NCI-H1092 (cell line): ENCODE data around the gene SGTB.

Experiments used
- DNase-seq: peaks from one replicate; lab custom pipeline; 2025; lab: John Stamatoyannopoulos, UW

SGTB gene

GRCh38 chr5:65721720-65722574, at the start of gene SGTB, which contains the start of gene NLN:
TSS of gene SGTB (minus strand) at chr5:65722109. CDS start at chr5:65720807, 1,302 bp downstream.
TSS of gene NLN (plus strand) at chr5:65722205. CDS start at chr5:65722374, 169 bp downstream.
- DNase-seq, result peak; percentile 48

- no peak for DNase-seq
These were observed 49.4 kb upstream of the SGTB start for GRCh38 chr5:65771266-65771665.

- peak; percentile 1 for DNase-seq
These were observed 47.6 kb upstream of the SGTB start for GRCh38 chr5:65769539-65769938.

- DNase-seq, result no peak
These were observed 46.9 kb upstream of the SGTB start for GRCh38 chr5:65768723-65769346.

GRCh38 chr5:65767565-65767964, 45.7 kb upstream of the SGTB start:
- DNase-seq, result no peak

- DNase-seq, result no peak
These were observed 44.9 kb upstream of the SGTB start for GRCh38 chr5:65766781-65767180.

- DNase-seq, result no peak
These were observed 44.3 kb upstream of the SGTB start for GRCh38 chr5:65766175-65766574.

GRCh38 chr5:65765582-65765981, 43.7 kb upstream of the SGTB start:
- no peak for DNase-seq

- no peak for DNase-seq
These were observed 40.3 kb upstream of the SGTB start for GRCh38 chr5:65762234-65762633.

GRCh38 chr5:65760504-65761275, 38.8 kb upstream of the SGTB start:
- peak; percentile 6 for DNase-seq

- DNase-seq, result no peak
These were observed 36.7 kb upstream of the SGTB start for GRCh38 chr5:65758546-65759144.

- DNase-seq, result no peak
These were observed 31.3 kb upstream of the SGTB start for GRCh38 chr5:65753189-65753588.

GRCh38 chr5:65750938-65751337, 29.0 kb upstream of the SGTB start:
- DNase-seq, result no peak

- no peak for DNase-seq
These were observed 28.0 kb upstream of the SGTB start for GRCh38 chr5:65749956-65750355.

GRCh38 chr5:65749221-65749844, 27.4 kb upstream of the SGTB start:
- no peak for DNase-seq

GRCh38 chr5:65742565-65743231, 20.8 kb upstream of the SGTB start:
- DNase-seq, result no peak

GRCh38 chr5:65739162-65739561, 17.3 kb upstream of the SGTB start:
- no peak for DNase-seq

GRCh38 chr5:65738305-65738704, 16.4 kb upstream of the SGTB start:
- DNase-seq, result no peak

- DNase-seq, result no peak
These were observed 15.9 kb upstream of the SGTB start for GRCh38 chr5:65737842-65738241.

GRCh38 chr5:65736011-65736410, 14.1 kb upstream of the SGTB start:
- DNase-seq, result no peak

GRCh38 chr5:65734921-65735320, 13.0 kb upstream of the SGTB start:
- no peak for DNase-seq
